ENCODE results near the gene PERCC1.

PERCC1 gene

GRCh38 chr16:1446296-1447080, 15.6 kb downstream of the PERCC1 start:
- Histone ChIP-seq H3K4me3 (ENCODE audit: low read depth in 1 of 2, low read length in 2 of 2) (no peak overlapping the region), H3K36me3 (ENCODE audit: control insufficient read depth in 1 of 2, insufficient read depth in 2 of 2, low read length in 2 of 2) (peaks cover 0 to 61% of the 10 kb centered on the region in 2 donors), H3K27ac (ENCODE audit: low read length) (no peak overlapping the region), H3K9me3 (ENCODE audit: control insufficient read depth in 1 of 2, low read length in 2 of 2) (no peaks in the 10 kb centered on the region), H3K4me1 (ENCODE audit: control insufficient read depth in 1 of 2, insufficient read depth in 2 of 2, low read length in 2 of 2) (no peaks in the 10 kb centered on the region), H3K27me3 (ENCODE audit: low read depth, low read length) (no peaks in the 10 kb centered on the region)

- Histone ChIP-seq H3K36me3 (ENCODE audit: control insufficient read depth in 1 of 2, insufficient read depth in 2 of 2, low read length in 2 of 2) (peaks cover 0 to 75% of the 10 kb centered on the region in 2 donors), H3K27ac (ENCODE audit: low read length) (no peak overlapping the region), H3K4me1 (ENCODE audit: control insufficient read depth in 1 of 2, insufficient read depth in 2 of 2, low read length in 2 of 2) (no peaks in the 10 kb centered on the region), H3K9me3 (ENCODE audit: control insufficient read depth in 1 of 2, low read length in 2 of 2) (no peaks in the 10 kb centered on the region), H3K27me3 (ENCODE audit: low read depth, low read length) (no peaks in the 10 kb centered on the region), H3K4me3 (ENCODE audit: low read depth in 1 of 2, low read length in 2 of 2) (no peak overlapping the region)
Measured at GRCh38 chr16:1447965-1448364, 17.1 kb downstream of the PERCC1 start.

GRCh38 chr16:1448536-1449116, 17.7 kb downstream of the PERCC1 start:
- peaks cover 2 to 81% of the 10 kb centered on the region in 2 donors for H3K36me3 ChIP-seq (ENCODE audit: control insufficient read depth in 1 of 2, insufficient read depth in 2 of 2, low read length in 2 of 2)
- H3K4me1 ChIP-seq (ENCODE audit: control insufficient read depth in 1 of 2, insufficient read depth in 2 of 2, low read length in 2 of 2) = no peaks in the 10 kb centered on the region

GRCh38 chr16:1449201-1449788, 18.4 kb downstream of the PERCC1 start:
- Histone ChIP-seq H3K27ac (ENCODE audit: low read length) (no peak overlapping the region), H3K27me3 (ENCODE audit: low read depth, low read length) (no peaks in the 10 kb centered on the region), H3K4me3 (ENCODE audit: low read depth in 1 of 2, low read length in 2 of 2) (no peak overlapping the region), H3K4me1 (ENCODE audit: control insufficient read depth in 1 of 2, insufficient read depth in 2 of 2, low read length in 2 of 2) (no peaks in the 10 kb centered on the region), H3K9me3 (ENCODE audit: control insufficient read depth in 1 of 2, low read length in 2 of 2) (no peaks in the 10 kb centered on the region), H3K36me3 (ENCODE audit: control insufficient read depth in 1 of 2, insufficient read depth in 2 of 2, low read length in 2 of 2) (peaks cover 6 to 88% of the 10 kb centered on the region in 2 donors)

More at GRCh38 chr16:1448536-1449116, 17.7 kb downstream of the PERCC1 start:
- Histone ChIP-seq H3K4me3 (ENCODE audit: low read depth in 1 of 2, low read length in 2 of 2) (no peak overlapping the region), H3K9me3 (ENCODE audit: control insufficient read depth in 1 of 2, low read length in 2 of 2) (no peaks in the 10 kb centered on the region), H3K27me3 (ENCODE audit: low read depth, low read length) (no peaks in the 10 kb centered on the region), H3K27ac (ENCODE audit: low read length) (no peak overlapping the region)

- H3K9me3 ChIP-seq (ENCODE audit: control insufficient read depth in 1 of 2, low read length in 2 of 2) = no peaks in the 10 kb centered on the region
- H3K27ac ChIP-seq (ENCODE audit: low read length) = no peak overlapping the region
- no peaks in the 10 kb centered on the region for H3K27me3 ChIP-seq (ENCODE audit: low read depth, low read length)
- H3K36me3 ChIP-seq (ENCODE audit: control insufficient read depth in 1 of 2, insufficient read depth in 2 of 2, low read length in 2 of 2) = peaks cover 6 to 97% of the 10 kb centered on the region in 2 donors
- no peak overlapping the region for H3K4me3 ChIP-seq (ENCODE audit: low read depth in 1 of 2, low read length in 2 of 2)
- H3K4me1 ChIP-seq (ENCODE audit: control insufficient read depth in 1 of 2, insufficient read depth in 2 of 2, low read length in 2 of 2) = no peaks in the 10 kb centered on the region
Measured at GRCh38 chr16:1450218-1450617, 19.3 kb downstream of the PERCC1 start.

- Histone ChIP-seq H3K27ac (ENCODE audit: low read length) (no peak overlapping the region), H3K4me1 (ENCODE audit: control insufficient read depth in 1 of 2, insufficient read depth in 2 of 2, low read length in 2 of 2) (no peaks in the 10 kb centered on the region), H3K9me3 (ENCODE audit: control insufficient read depth in 1 of 2, low read length in 2 of 2) (no peaks in the 10 kb centered on the region), H3K27me3 (ENCODE audit: low read depth, low read length) (no peaks in the 10 kb centered on the region), H3K4me3 (ENCODE audit: low read depth in 1 of 2, low read length in 2 of 2) (no peak overlapping the region), H3K36me3 (ENCODE audit: control insufficient read depth in 1 of 2, insufficient read depth in 2 of 2, low read length in 2 of 2) (peaks cover 6 to 97% of the 10 kb centered on the region in 2 donors)
Measured at GRCh38 chr16:1450841-1451240, 20.0 kb downstream of the PERCC1 start.

GRCh38 chr16:1451702-1452392, 21.0 kb downstream of the PERCC1 start:
- Histone ChIP-seq H3K36me3 (ENCODE audit: control insufficient read depth in 1 of 2, insufficient read depth in 2 of 2, low read length in 2 of 2) (peaks cover 6 to 96% of the 10 kb centered on the region in 2 donors), H3K4me3 (ENCODE audit: low read depth in 1 of 2, low read length in 2 of 2) (no peak overlapping the region), H3K27ac (ENCODE audit: low read length) (no peak overlapping the region), H3K27me3 (ENCODE audit: low read depth, low read length) (no peaks in the 10 kb centered on the region), H3K9me3 (ENCODE audit: control insufficient read depth in 1 of 2, low read length in 2 of 2) (no peaks in the 10 kb centered on the region), H3K4me1 (ENCODE audit: control insufficient read depth in 1 of 2, insufficient read depth in 2 of 2, low read length in 2 of 2) (no peaks in the 10 kb centered on the region)

GRCh38 chr16:1452530-1452929, 21.7 kb downstream of the PERCC1 start:
- H3K27ac ChIP-seq (ENCODE audit: low read length) = no peak overlapping the region
- H3K9me3 ChIP-seq (ENCODE audit: control insufficient read depth in 1 of 2, low read length in 2 of 2) = no peaks in the 10 kb centered on the region
- H3K36me3 ChIP-seq (ENCODE audit: control insufficient read depth in 1 of 2, insufficient read depth in 2 of 2, low read length in 2 of 2) = peaks cover 6 to 95% of the 10 kb centered on the region in 2 donors
- no peaks in the 10 kb centered on the region for H3K4me1 ChIP-seq (ENCODE audit: control insufficient read depth in 1 of 2, insufficient read depth in 2 of 2, low read length in 2 of 2)
- H3K4me3 ChIP-seq (ENCODE audit: low read depth in 1 of 2, low read length in 2 of 2) = no peak overlapping the region
- no peaks in the 10 kb centered on the region for H3K27me3 ChIP-seq (ENCODE audit: low read depth, low read length)

- Histone ChIP-seq H3K27ac (ENCODE audit: low read length) (no peak overlapping the region), H3K36me3 (ENCODE audit: control insufficient read depth in 1 of 2, insufficient read depth in 2 of 2, low read length in 2 of 2) (peaks cover 6 to 96% of the 10 kb centered on the region in 2 donors), H3K27me3 (ENCODE audit: low read depth, low read length) (no peaks in the 10 kb centered on the region), H3K9me3 (ENCODE audit: control insufficient read depth in 1 of 2, low read length in 2 of 2) (no peaks in the 10 kb centered on the region), H3K4me1 (ENCODE audit: control insufficient read depth in 1 of 2, insufficient read depth in 2 of 2, low read length in 2 of 2) (no peaks in the 10 kb centered on the region), H3K4me3 (ENCODE audit: low read depth in 1 of 2, low read length in 2 of 2) (no peak overlapping the region)
Measured at GRCh38 chr16:1453316-1453715, 22.4 kb downstream of the PERCC1 start.

GRCh38 chr16:1454561-1454960, 23.7 kb downstream of the PERCC1 start:
- H3K36me3 ChIP-seq (ENCODE audit: control insufficient read depth in 1 of 2, insufficient read depth in 2 of 2, low read length in 2 of 2) = peaks cover 6 to 93% of the 10 kb centered on the region in 2 donors
- H3K27me3 ChIP-seq (ENCODE audit: low read depth, low read length) = no peaks in the 10 kb centered on the region

More at GRCh38 chr16:1454561-1454960, 23.7 kb downstream of the PERCC1 start:
- Histone ChIP-seq H3K4me1 (ENCODE audit: control insufficient read depth in 1 of 2, insufficient read depth in 2 of 2, low read length in 2 of 2) (no peaks in the 10 kb centered on the region), H3K27ac (ENCODE audit: low read length) (no peak overlapping the region), H3K4me3 (ENCODE audit: low read depth in 1 of 2, low read length in 2 of 2) (no peak overlapping the region), H3K9me3 (ENCODE audit: control insufficient read depth in 1 of 2, low read length in 2 of 2) (no peaks in the 10 kb centered on the region)

Measured in muscle layer of duodenum (tissue), 2 donors.